HL-60 (cell line): Measurements from ENCODE around the gene SFT2D3.

ENCODE experiments used
- DNase-seq, 2 experiments: peaks; one replicate each; pipeline ENCODE4 v3.0.0-alpha.2; 2010 to 2020; ENCODE audit warnings: low read depth in 1 of 2, low spot score in 1 of 2
- H3K27ac ChIP-seq: fragments of 250-450 bp; sonication (Bioruptor Pico); replicated peaks from 2 replicates; pipeline ENCODE4 v1.5.1; 2020; ENCODE audit warnings: mild to moderate bottlenecking, moderate library complexity
- H3K27me3 ChIP-seq: fragments of 250-450 bp; sonication (Bioruptor Pico); 2 replicates; pipeline ENCODE4 v1.5.1; 2021; ENCODE audit warnings: mild to moderate bottlenecking, moderate library complexity; ENCODE audit not compliant: insufficient read depth, poor library complexity, severe bottlenecking
- H3K4me3 ChIP-seq: replicated peaks from 2 replicates; pipeline ENCODE4 v1.5.1; 2011; ENCODE audit warnings: mild to moderate bottlenecking, control low read depth, low read length; ENCODE audit not compliant: insufficient read depth
- CTCF ChIP-seq: IDR thresholded peaks from one replicate; pipeline ENCODE4 v1.5.1; 2011; ENCODE audit warnings: low read length, control low read depth, inconsistent platforms; ENCODE audit not compliant: insufficient read depth
- GABPA ChIP-seq: IDR thresholded peaks from 2 replicates; pipeline ENCODE4 v1.6.1; 2012; ENCODE audit warnings: low read depth
- POLR2AphosphoS5 ChIP-seq: IDR thresholded peaks from 2 replicates; pipeline ENCODE4 v1.6.1; 2012; ENCODE audit warnings: low read depth
- REST ChIP-seq: IDR thresholded peaks from 2 replicates; pipeline ENCODE4 v1.6.1; 2012; ENCODE audit warnings: low read depth; ENCODE audit not compliant: insufficient replicate concordance
- SPI1 ChIP-seq: IDR thresholded peaks from 2 replicates; pipeline ENCODE4 v1.6.1; 2012; ENCODE audit warnings: low read depth, mild to moderate bottlenecking, borderline replicate concordance

SFT2D3 gene

GRCh38 chr2:127737892-127738291, 36.6 kb downstream of the SFT2D3 start:
- no peak for TF ChIP-seq GABPA
- no peak for TF ChIP-seq CTCF
- no peak for TF ChIP-seq POLR2AphosphoS5
- no peak for TF ChIP-seq SPI1
- TF ChIP-seq REST = no peak
- no peak for DNase-seq
- H3K27ac ChIP-seq = no peak overlapping the region

GRCh38 chr2:127739800-127740199, 38.5 kb downstream of the SFT2D3 start:
- TF ChIP-seq POLR2AphosphoS5 = no peak
- no peak for DNase-seq
- H3K27ac ChIP-seq = no peak overlapping the region
- H3K27me3 ChIP-seq = no peaks in the 10 kb centered on the region
- no peak overlapping the region for H3K4me3 ChIP-seq

More at GRCh38 chr2:127737892-127738291, 36.6 kb downstream of the SFT2D3 start:
- H3K27me3 ChIP-seq = no peaks in the 10 kb centered on the region
- no peak overlapping the region for H3K4me3 ChIP-seq

GRCh38 chr2:127740665-127741288, 39.5 kb downstream of the SFT2D3 start:
- TF ChIP-seq REST (no peak), CTCF (no peak), GABPA (no peak), SPI1 (peak; percentile 82)
- H3K27me3 ChIP-seq = no peaks in the 10 kb centered on the region
- DNase-seq = peak in 1 of 2 experiments; percentile 3
- H3K4me3 ChIP-seq = no peak overlapping the region
- H3K27ac ChIP-seq = no peak overlapping the region

- Histone ChIP-seq H3K4me3 (no peak overlapping the region), H3K27me3 (no peaks in the 10 kb centered on the region), H3K27ac (no peak overlapping the region)
- TF ChIP-seq REST = no peak
- TF ChIP-seq CTCF = no peak
- no peak for TF ChIP-seq SPI1
- no peak for TF ChIP-seq POLR2AphosphoS5
- no peak for TF ChIP-seq GABPA
- DNase-seq = no peak
Measured at GRCh38 chr2:127743477-127744026, 42.3 kb downstream of the SFT2D3 start.
